SIG-M5 treated with dmso at 0.1 percent for 504 hours (cell line): ENCODE measurements around the gene PPM1N.

Experiments
- DNase-seq: peaks from one replicate; lab custom pipeline; 2025; ENCODE audit not compliant: unreplicated experiment; lab: John Stamatoyannopoulos, UW

PPM1N gene

DNA sequence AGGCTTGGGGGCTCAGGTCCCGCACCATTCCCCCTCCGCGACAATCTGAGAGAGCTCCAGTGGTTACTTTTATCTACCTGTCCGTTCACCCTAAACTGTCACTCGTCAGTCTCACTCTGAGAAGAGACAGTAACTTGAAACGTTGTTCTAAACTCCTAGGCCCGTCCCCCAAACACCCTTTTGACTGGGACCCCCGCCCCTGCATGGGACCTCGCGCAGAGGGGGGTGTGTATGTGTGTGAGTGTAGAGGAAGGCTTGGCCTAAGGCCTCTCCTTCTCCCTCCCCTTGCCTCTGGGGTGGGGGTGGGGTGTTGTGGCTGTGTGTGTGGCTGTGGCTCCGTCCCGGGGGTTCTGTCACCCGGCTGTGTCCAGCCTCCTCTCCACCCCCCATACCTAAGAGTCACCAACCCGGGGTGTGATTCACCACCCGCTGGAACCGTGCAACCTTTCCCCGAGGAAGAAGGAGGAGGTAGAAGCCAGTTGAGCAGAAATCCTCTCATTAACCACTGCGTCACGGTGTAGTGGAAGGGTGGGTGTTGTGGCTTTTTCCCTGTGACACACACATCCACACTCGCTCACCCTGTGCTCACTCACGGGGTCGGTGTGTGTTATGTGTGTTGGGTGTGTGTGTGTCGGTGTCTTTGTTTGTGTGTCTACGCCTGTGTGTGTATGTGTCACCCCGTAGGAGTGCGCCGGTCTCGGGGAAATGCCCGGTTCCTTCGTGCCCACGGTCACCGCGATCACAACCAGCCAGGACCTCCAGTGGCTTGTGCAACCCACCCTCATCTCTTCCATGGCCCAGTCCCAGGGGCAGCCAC, 28.1 kb upstream of the PPM1N start:
- no peak for DNase-seq

DNA sequence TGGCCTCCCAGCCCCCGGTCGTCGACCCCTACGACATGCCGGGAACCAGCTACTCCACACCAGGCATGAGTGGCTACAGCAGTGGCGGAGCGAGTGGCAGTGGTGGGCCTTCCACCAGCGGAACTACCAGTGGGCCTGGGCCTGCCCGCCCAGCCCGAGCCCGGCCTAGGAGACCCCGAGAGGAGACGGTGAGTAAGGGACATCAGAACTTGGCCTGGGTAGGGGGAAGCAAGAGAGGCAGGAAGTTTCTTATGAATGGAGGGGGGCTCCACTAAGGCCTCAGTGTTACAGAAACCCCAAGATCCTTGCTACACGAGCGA, 27.5 kb upstream of the PPM1N start:
- no peak for DNase-seq

DNA sequence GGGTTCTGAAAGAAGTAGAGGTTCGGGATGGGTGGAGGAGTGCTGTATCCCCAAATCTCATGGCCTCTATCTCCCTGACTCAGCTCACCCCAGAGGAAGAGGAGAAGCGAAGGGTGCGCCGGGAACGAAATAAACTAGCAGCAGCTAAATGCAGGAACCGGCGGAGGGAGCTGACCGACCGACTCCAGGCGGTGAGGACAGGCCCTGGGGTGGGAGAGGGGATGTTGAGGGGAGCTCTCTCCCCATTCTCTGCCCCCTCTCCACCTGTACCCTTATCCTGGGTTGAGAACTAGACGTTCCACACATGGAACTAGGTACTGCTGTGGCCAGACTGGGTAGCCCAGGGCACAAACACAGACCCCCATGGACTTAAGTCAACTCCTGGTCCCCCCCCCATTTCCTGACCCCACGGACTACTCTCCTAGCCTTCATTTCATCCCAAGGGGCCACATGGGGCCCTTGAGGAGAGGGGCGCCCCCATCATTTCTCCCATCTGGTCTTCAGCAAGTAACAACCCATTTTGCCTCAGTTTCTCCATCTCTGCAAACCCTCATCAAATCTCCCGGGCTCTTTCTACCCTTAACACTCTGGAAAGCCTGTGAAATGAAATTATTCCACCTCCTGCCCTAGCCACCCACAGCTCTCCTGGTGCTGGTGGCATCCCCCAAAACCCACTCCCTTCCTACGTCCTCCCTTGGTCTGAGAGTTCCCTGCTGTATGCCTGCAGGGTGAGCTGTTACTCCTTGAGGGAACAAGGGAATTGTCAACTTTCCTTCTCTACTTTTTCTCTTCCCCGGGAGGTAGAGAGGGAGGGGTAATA, 26.9 kb upstream of the PPM1N start:
- DNase-seq = no peak

DNA sequence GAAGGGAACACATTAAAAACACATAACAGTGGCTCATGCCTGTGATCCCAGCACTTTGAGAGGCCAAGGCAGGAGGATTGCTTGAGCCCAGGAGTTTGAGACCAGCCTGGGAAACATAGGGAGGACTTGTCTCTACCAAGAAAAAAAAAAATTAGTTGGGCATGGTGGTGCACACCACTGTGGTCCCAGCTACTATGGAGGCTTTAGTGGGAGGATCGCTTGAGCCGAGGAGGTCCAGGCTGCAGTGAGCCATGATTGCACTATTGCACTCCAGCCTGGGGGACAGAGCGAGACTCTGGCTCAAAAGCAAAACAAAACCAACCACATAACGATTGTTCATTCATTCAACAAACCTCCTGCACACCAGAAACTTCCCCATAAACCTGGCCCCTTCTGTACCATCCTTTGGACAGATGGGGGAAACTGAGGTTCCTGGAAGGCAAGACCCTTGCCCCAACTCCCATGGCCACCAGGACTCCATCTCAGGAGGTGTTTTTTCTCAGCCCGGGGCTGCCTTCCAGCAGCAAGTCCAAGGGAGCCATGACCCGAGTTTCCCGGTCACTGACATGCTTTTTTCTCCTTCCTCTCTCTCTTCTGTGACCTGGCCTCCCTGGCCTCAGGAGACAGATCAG, 26.2 kb upstream of the PPM1N start:
- DNase-seq = no peak

DNA sequence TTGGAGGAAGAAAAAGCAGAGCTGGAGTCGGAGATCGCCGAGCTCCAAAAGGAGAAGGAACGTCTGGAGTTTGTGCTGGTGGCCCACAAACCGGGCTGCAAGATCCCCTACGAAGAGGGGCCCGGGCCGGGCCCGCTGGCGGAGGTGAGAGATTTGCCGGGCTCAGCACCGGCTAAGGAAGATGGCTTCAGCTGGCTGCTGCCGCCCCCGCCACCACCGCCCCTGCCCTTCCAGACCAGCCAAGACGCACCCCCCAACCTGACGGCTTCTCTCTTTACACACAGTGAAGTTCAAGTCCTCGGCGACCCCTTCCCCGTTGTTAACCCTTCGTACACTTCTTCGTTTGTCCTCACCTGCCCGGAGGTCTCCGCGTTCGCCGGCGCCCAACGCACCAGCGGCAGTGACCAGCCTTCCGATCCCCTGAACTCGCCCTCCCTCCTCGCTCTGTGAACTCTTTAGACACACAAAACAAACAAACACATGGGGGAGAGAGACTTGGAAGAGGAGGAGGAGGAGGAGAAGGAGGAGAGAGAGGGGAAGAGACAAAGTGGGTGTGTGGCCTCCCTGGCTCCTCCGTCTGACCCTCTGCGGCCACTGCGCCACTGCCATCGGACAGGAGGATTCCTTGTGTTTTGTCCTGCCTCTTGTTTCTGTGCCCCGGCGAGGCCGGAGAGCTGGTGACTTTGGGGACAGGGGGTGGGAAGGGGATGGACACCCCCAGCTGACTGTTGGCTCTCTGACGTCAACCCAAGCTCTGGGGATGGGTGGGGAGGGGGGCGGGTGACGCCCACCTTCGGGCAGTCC, 25.5 kb upstream of the PPM1N start:
- no peak for DNase-seq

DNA sequence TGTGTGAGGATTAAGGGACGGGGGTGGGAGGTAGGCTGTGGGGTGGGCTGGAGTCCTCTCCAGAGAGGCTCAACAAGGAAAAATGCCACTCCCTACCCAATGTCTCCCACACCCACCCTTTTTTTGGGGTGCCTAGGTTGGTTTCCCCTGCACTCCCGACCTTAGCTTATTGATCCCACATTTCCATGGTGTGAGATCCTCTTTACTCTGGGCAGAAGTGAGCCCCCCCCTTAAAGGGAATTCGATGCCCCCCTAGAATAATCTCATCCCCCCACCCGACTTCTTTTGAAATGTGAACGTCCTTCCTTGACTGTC, 24.9 kb upstream of the PPM1N start:
- no peak for DNase-seq

DNA sequence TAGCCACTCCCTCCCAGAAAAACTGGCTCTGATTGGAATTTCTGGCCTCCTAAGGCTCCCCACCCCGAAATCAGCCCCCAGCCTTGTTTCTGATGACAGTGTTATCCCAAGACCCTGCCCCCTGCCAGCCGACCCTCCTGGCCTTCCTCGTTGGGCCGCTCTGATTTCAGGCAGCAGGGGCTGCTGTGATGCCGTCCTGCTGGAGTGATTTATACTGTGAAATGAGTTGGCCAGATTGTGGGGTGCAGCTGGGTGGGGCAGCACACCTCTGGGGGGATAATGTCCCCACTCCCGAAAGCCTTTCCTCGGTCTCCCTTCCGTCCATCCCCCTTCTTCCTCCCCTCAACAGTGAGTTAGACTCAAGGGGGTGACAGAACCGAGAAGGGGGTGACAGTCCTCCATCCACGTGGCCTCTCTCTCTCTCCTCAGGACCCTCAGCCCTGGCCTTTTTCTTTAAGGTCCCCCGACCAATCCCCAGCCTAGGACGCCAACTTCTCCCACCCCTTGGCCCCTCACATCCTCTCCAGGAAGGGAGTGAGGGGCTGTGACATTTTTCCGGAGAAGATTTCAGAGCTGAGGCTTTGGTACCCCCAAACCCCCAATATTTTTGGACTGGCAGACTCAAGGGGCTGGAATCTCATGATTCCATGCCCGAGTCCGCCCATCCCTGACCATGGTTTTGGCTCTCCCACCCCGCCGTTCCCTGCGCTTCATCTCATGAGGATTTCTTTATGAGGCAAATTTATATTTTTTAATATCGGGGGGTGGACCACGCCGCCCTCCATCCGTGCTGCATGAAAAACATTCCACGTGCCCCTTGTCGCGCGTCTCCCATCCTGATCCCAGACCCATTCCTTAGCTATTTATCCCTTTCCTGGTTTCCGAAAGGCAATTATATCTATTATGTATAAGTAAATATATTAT, 24.3 kb upstream of the PPM1N start:
- DNase-seq = no peak

DNA sequence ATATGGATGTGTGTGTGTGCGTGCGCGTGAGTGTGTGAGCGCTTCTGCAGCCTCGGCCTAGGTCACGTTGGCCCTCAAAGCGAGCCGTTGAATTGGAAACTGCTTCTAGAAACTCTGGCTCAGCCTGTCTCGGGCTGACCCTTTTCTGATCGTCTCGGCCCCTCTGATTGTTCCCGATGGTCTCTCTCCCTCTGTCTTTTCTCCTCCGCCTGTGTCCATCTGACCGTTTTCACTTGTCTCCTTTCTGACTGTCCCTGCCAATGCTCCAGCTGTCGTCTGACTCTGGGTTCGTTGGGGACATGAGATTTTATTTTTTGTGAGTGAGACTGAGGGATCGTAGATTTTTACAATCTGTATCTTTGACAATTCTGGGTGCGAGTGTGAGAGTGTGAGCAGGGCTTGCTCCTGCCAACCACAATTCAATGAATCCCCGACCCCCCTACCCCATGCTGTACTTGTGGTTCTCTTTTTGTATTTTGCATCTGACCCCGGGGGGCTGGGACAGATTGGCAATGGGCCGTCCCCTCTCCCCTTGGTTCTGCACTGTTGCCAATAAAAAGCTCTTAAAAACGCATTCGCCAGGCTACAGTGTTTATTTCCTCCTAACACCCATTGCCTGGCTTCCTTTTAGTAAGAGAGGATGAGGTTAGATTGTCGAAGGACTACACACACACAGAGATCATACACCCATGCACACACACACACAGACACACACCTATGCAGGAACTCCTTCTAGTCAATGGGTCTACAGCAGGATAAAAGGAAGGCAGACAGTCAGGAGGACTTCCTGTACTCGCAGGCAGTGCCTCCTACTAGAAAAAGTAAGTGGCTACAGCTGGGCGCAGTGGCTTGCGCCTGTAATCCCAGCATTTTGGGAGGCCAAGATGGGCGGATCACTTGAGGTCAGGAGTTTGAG, 23.4 kb upstream of the PPM1N start:
- DNase-seq = no peak

DNA sequence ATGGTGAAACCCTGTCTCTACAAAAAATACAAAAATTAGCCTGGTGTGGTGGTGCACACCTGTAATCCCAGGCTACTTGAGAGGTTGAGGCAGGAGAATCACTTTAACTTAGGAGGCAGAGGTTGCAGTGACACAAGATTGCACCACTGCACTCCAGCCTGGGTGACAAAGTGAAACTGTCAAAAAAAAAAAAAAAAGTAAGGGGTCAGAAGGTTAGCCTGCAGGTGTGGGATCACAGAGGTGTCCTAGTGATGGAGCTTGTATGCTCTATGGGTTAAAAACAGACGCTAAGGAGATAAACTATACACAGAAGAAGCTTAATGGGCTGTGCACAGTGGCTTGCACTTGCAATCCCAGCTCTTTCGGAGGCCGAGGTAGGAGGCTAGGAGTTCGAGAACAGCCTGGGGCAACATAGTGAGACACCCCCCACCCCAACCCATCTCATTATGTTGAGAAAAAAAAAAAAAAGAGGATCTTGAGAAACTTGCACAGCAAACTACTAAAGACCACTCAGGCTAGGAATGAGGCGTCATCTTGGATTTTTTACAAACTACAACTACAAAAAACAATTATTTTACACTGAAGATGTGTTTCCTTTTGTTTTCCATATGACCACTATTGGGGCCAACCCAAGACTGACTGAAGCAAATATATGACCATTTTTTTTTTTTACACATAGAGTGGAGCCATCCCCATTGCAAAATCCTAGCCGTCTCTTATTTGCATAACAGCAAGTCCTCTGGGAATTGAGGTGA, 22.5 kb upstream of the PPM1N start:
- DNase-seq = no peak

DNA sequence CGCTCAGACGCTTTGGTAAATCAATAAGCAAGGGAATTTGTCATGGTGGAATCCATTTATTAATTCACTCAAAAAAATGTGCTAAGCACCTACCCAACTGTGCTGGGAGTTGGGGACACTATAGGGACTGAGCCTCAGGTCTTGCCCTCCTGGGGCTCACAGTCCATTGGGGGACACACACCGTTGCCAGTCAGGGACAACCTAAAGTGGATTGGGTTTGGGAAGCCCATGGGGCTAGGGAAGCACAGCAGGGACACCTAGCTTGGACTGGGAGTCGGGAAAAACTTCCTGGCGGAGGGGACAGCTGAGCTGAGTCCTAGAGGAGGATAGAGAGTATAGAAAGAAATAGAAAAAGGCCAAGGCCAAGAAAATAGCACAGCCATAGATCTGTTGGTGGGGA, 21.9 kb upstream of the PPM1N start:
- DNase-seq = no peak

DNA sequence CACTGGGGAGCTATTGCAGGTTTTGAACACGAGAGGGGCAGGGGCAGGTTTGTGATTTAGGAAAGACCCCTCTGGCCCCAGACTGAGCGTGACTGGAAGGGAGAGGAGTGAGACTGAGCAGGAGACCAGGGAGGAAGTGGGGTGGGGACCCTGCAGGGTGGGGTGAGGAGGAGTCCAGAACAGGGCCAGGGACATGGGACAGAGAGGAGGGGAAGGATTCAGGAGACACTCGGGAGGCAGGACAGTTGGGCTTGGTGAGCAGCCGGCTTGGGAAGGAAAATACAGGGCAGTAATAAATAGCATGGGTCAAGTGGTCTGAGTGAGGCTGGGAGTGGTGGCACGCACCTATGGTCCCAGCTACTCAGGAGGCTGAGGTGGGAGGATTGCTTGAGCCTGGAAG, 21.1 kb upstream of the PPM1N start:
- no peak for DNase-seq

DNA sequence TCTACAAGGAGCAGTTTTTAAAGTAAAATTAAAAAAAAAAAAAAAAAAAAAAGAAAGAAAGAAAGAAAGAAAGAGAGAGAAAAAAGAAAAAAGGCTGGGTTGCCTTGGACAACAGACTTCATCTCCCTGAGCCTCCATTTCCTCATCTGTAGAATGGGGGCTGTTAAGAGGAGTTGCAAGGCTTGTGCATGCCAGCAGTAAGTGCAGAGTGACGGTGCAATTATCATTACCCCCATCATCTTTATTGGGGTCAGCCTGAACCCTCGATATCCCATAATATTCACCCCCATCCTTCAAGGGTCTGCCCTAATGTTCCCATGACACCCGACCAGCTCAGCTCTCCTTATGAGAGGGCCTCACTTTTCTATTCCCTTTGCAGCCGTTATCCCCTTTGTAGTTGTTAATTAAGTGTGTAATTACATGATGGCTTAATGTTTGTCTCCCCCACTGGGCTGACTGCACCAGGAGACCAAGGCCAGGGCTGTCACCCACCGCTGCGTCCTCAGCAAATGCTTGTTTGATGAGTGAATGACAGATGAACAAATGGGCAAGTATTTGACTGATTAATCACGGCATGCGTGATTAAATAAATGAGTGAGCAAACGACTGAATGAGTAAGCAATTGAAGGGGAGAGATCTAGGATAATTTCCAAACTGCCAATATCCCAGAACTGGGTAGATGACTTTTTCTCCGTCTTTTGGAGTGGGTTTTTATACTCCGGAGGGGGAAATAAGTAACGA, 20.4 kb upstream of the PPM1N start:
- no peak for DNase-seq

DNA sequence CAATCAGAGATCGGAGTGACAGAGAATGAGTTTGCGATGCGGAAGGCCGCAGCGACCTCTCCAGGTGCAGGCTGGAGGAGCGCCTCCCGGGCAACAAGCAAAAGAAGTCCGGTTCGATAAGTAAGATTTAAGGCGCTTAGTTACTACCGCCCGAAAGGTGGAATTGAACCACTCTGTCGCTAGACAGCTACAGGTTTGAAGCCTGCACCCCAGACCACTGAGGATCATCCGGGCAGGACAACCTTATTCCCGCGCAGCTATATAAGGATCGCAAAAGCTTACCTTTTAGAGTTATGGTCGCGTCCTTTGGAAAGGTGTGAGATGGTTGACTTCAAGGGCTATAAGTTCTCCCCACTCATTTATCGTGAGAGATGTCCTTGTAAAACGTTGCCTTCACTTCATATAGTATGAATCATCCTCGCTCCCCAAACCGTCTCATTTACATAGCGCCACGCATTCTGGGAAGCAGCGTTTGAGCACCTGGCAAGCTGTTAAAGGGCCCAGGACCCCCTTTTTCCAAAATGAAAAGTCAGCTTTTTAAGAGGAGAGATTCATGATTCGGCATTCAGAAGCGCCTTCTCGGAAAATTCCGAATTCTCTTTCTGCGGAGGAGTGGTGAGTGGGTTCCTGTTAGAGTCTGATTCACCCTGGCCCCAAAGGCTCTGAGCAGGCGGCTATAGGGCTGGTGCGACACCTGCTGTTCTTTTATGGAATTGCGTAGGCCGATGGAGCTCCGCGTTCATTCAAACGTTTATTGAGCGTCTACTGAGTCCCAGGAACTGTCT, 19.6 kb upstream of the PPM1N start:
- peak; percentile 82 for DNase-seq

DNA sequence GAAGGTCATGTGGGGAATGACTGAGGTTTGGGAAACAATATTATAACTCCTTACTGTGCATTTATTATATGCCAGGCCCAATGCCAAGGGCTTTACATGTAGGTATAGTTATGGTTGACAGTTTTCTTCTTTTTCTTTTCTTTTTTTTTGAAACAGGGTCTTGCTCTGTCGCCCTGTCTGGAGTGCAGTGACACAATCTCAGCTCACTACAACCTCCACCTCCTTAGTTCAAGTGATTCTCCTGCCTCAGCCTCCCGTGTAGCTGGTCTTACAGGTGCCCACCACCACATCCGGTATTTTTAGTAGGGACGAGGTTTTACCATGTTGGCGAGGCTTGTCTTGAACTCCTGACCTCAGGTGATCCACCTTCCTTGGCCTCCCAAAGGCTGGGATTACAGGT, 15.2 kb upstream of the PPM1N start:
- DNase-seq = no peak

DNA sequence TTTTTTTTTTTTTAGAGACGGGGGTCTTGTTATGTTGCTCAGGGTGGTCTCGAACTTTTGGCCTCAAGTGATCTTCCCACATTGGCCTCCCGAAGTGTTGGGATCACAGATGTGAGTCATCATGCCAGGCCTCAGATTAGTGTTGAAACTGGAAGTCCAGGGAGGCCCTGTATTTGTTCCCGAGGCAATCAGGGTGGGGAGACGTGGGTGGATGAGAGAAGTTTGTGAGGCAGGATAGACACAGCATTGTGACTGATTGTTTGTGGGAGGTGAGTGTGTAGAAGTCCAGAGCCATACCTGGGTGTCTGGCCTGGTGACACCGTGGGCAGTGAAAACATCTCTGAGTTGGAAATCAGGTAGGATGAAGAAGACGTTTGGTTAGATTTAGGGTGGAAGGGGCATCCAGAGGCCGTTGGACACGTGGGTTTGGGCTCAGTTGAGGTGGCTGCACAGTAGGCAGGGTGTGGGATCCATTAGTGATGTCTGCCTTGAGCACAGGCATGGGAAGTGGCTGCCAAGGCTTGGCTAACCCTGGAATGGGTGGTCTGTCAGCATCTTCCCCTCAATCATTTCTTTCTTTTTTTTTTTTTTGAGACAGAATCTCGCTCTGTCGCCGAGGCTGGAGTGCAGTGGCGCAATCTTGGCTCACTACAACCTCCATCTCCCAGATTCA, 13.8 kb upstream of the PPM1N start:
- DNase-seq = no peak

DNA sequence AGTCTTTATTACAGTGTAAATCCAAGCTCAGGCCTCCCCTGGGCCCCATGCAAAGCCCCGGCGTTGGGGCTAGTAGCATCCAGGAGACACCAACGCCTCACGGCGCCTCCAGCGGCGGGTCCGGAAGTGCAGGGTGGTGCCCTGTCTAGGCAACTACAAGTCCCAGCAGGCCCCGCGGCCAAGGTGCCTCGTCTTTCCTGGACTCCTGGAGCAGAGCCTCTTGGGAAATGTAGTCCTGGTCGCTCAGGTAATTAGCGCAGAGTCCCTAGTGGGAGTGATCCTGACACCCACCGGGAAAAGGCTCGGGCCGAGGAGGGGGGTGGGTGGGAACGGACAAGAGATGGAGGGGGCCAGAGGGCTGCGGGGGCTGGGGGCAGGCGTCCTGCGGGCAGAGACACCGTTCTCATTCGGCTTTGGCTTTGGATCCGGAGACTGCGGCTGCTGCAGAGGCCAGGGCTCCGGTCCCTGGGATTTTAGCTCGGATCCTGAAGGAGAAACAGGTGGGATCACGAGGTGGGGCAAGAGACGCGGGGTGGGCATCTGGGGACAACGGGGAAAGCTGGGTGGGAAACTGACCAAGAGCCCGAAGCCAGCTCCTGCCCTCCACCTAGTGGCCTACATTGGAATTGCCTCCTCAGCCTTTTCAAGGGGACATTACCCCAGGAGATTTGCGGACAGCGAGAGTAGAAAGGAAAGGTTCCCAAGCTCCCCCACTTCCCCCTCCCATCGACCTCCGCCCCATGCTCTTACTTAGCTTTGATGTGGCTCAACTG, 12.8 kb upstream of the PPM1N start:
- DNase-seq = peak; percentile 92
